HG02763 (cell line): Measurements from ENCODE around the gene DDX39B.

Source experiments
- ATAC-seq: cut with Tn5 transposase; IDR thresholded peaks from one replicate; pipeline ENCODE4 v1.9.1; 2021; ENCODE audit warnings: mild to moderate bottlenecking, moderate library complexity; ENCODE audit not compliant: unreplicated experiment

The DDX39B gene

GRCh38 chr6:31548544-31548873, 6.7 kb upstream of the DDX39B start:
- ATAC-seq: no peak

GRCh38 chr6:31547727-31548543, 6.1 kb upstream of the DDX39B start:
- ATAC-seq: no peak

GRCh38 chr6:31546958-31547726, 5.3 kb upstream of the DDX39B start, which contains the start of gene NFKBIL1:
Gene NFKBIL1 (plus strand): TSS chr6:31547608. CDS start chr6:31547695, 87 bp downstream.
- ATAC-seq: peak; percentile 62

- peak; percentile 41 for ATAC-seq
Observed at GRCh38 chr6:31546339-31546957, 4.6 kb upstream of the DDX39B start, which contains the start of gene ATP6V1G2. Gene ATP6V1G2 (minus strand): TSS chr6:31546608. CDS start chr6:31546559, 49 bp downstream.

GRCh38 chr6:31545291-31545690, 3.5 kb upstream of the DDX39B start:
- ATAC-seq: no peak

- no peak for ATAC-seq
Observed at GRCh38 chr6:31544676-31545075, 2.9 kb upstream of the DDX39B start.

GRCh38 chr6:31543639-31544038, 1.8 kb upstream of the DDX39B start:
- ATAC-seq: no peak

- ATAC-seq: no peak
Observed at GRCh38 chr6:31541059-31541657, 645 bp downstream of the DDX39B start.

GRCh38 chr6:31540640-31541039, 1.2 kb downstream of the DDX39B start:
- no peak for ATAC-seq

- ATAC-seq: no peak
Observed at GRCh38 chr6:31538805-31539400, 2.9 kb downstream of the DDX39B start.

- ATAC-seq: no peak
Observed at GRCh38 chr6:31535538-31536324, 6.1 kb downstream of the DDX39B start.

GRCh38 chr6:31534521-31535040, 7.2 kb downstream of the DDX39B start:
- no peak for ATAC-seq

GRCh38 chr6:31534011-31534410, 7.8 kb downstream of the DDX39B start:
- ATAC-seq: no peak

GRCh38 chr6:31533455-31533841, 8.4 kb downstream of the DDX39B start:
- ATAC-seq: no peak

GRCh38 chr6:31532644-31533454, 9.0 kb downstream of the DDX39B start:
- ATAC-seq: no peak

GRCh38 chr6:31531771-31532643, 9.8 kb downstream of the DDX39B start:
- ATAC-seq: no peak

GRCh38 chr6:31531162-31531561, 10.6 kb downstream of the DDX39B start:
- ATAC-seq: no peak

GRCh38 chr6:31530659-31531058, 11.1 kb downstream of the DDX39B start:
- ATAC-seq: no peak
